ENCODE measurements around the gene TRIM32. TPM values are rescaled to one million over a fixed set of nuclear protein-coding genes. Genes with fewer than 3 reads are reported as not detected.

The TRIM32 gene
- total RNA-seq, 1 experiment from 2014 or later = 16.5 TPM

DNA sequence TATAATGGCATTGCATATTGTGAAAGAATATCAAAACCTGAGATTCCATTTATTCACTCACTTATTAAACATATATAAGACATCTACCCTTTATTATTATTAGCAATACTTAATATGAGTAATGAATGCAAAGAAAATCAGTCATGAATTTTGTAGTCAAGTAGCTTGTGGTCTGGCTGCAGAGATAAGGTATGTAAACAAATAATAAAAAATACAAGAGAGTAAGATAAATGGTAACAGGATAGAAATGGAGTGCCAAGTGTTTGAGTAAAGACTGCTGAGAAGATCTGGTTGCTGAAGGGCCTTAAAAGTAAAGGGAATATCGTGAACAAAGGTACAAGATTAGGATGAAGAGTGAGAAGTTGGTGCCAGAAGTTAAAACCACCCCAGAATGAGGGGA lies 18.4 kb downstream of the TRIM32 start:
- no peak for DNase-seq (ENCODE audit: low read depth)

GRCh38 chr9:116706310-116707290 lies 19.5 kb downstream of the TRIM32 start:
- DNase-seq (ENCODE audit: low read depth) = no peak

- no peak for DNase-seq (ENCODE audit: low read depth)
Measured at GRCh38 chr9:116712781-116713180, 25.7 kb downstream of the TRIM32 start.

DNA sequence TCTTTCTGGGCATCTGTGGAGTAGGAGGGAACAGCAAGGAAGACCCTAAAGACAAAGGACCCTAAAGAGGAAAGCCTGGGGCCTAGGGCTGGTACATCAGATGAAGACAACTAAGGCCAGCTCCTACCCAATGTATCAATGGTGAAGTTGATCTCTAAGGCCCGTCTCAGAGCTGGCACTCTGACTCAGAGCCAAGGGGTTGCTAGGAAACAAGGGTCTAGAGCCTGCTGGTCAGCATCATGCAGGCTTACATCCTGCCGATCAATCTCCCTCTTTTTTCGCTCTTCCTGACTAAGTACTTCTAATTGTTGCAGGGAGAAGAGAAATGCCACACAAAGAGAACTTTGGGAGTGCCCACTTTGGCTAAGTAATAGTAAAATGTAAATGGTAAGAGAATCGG lies 26.2 kb downstream of the TRIM32 start:
- DNase-seq (ENCODE audit: low read depth) = no peak

GRCh38 chr9:116715751-116716150 lies 28.6 kb downstream of the TRIM32 start:
- no peak for DNase-seq (ENCODE audit: low read depth)

DNA sequence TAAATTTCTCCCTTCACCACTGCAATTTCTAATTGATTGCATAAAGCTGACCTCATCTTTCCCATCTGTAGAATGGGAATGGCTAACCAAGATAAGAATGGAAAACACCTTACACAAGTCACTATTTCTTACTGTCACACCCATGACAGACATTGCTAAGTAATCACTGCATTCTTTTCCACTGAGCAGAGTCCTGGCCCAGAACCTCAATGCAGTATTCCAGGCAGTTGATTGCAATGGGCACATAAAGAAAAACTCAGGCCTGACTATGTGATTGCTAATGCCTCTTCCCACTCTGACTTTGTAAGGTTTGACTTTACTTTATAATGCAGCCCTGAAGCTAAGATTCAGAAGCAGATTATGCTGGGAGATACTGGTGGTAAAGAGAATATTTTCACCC lies 29.3 kb downstream of the TRIM32 start:
- no peak for DNase-seq (ENCODE audit: low read depth)

DNA sequence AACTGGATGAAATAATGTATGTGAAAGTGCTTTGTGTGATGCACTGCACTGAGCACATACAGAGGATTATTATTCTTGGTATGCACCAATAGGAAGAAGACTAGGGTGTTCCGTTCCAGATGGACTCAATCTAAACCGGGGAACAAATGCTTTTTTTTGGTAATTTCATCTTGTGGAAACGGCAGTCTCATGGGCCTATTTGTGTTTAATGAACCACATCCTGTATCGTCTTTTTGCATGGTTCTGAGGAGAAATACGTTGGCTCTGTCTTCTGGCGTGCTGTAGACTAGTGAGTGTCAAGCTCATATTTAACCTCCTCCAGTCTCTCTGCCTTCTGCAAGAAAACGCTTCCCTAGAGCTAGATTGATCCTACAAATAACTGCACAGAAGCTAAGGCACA lies 30.0 kb downstream of the TRIM32 start:
- peak; percentile 33 for DNase-seq (ENCODE audit: low read depth)

GRCh38 chr9:116718111-116718510 lies 31.0 kb downstream of the TRIM32 start:
- no peak for DNase-seq (ENCODE audit: low read depth)

- no peak for DNase-seq (ENCODE audit: low read depth)
Measured at GRCh38 chr9:116720111-116720510, 33.0 kb downstream of the TRIM32 start.

GRCh38 chr9:116721411-116721810 lies 34.3 kb downstream of the TRIM32 start:
- no peak for DNase-seq (ENCODE audit: low read depth)

- DNase-seq (ENCODE audit: low read depth) = no peak
Measured at GRCh38 chr9:116721944-116722343, 34.8 kb downstream of the TRIM32 start.

DNA sequence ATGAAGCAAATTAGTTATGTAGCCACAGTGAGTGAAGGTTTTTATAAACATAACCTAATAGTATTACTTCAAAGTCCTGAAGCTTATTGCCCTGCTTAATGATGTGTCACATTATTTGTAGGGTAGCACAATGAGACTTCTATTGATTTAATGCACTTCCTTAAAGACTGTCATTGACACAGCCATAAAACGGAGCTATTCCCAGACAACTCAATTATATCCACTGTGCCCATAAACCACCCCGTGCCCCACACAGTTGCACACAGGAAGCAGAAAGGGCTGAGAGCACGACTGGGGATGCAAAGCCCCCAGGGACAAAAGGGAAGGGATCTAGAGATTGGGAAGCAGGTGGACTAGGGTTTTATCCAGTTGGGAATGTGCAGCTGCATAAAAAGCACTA lies 37.0 kb downstream of the TRIM32 start:
- no peak for DNase-seq (ENCODE audit: low read depth)

- DNase-seq (ENCODE audit: low read depth) = no peak
Measured at GRCh38 chr9:116726602-116727001, 39.5 kb downstream of the TRIM32 start.

- no peak for DNase-seq (ENCODE audit: low read depth)
Measured at GRCh38 chr9:116733010-116733641, 46.0 kb downstream of the TRIM32 start.

DNA sequence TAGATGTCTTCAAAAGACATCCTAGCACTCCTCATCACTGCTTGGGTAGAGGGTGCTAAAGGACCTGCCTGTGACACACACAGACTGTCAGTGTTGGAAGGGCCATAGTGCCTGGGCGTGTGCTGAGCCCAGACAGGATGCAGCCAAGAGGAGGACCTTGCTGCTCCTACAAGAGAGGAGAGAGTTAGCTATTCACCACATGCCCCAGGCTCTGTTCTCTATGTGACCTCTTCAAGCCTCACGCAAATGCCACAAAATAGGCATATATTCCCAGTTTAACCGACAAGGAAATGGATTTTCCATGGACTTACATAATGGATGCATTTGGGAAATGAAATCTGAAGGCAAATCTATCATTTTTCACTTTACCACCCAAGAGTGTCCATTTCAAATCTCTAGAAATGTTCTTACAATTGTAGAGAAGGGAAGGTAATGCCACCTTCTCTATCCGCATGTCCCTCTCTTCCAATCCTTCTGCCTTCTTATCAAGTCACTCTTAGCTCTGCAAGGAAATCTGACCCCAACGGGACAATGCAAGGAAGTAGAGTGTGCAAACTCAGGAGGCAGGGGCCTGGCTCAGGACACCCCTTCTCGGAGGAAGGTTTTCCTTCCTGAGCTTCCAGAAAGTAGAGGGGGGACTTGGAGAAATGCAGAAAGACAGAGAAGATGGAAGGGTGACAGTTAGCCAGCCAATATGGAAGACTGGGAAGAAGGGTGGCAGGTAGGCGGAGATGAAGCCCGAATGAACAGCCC lies 49.5 kb downstream of the TRIM32 start:
- DNase-seq (ENCODE audit: low read depth) = peak; percentile 66

GRCh38 chr9:116737152-116737546 lies 50.0 kb downstream of the TRIM32 start:
- DNase-seq (ENCODE audit: low read depth) = peak; percentile 70

DNA sequence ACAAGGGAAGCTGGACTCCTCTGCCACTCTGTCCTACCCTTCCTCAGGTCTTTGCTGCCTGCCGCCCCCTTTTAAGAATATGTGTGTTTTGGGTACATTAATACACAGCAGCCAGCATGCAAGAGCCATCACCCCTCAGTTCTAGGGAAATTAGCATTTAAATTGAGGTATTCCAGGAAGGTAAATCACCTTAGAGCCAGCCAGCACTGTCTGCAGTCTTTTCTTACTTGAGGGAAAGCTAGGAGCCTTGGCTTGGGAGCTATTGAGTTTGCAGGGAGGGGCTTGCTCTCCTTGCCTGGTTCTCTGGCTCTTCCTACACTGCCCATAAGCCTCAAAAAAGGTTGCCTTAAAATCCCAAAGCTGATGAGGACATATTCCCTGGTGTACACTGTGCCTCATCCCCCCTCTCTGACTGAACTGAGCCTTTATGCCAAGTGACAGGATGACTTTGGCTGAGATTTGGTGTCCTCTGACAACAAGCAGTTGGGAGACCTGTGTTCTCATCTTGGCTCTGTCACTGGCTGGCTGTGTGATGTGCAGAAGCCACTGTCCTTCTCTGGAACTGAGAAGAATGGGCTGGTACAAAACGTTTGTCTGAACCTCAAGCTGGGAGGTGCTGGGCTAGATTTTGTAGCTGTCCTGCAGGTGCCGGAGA lies 54.1 kb downstream of the TRIM32 start:
- no peak for DNase-seq (ENCODE audit: low read depth)

GRCh38 chr9:116741742-116742141 lies 54.6 kb downstream of the TRIM32 start:
- no peak for DNase-seq (ENCODE audit: low read depth)

DNA sequence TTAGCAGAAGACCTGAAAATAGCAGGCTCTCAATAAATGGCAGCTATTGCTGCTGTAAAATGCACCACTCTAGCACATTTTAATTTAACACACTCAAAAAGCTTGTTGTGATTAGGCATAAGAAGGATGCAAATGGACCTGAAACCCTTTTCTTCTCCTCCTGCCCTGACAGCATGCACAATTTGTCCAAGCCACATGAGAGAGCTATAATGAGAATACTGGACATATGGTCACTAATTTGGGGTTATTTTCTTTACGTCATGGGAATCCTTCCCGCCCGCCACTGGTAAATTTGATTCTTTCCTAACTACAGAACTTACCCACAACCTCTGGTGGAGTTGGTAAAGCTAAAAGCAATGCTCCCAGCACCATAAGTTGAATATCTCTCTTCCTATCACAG lies 62.1 kb downstream of the TRIM32 start:
- DNase-seq (ENCODE audit: low read depth) = no peak

DNA sequence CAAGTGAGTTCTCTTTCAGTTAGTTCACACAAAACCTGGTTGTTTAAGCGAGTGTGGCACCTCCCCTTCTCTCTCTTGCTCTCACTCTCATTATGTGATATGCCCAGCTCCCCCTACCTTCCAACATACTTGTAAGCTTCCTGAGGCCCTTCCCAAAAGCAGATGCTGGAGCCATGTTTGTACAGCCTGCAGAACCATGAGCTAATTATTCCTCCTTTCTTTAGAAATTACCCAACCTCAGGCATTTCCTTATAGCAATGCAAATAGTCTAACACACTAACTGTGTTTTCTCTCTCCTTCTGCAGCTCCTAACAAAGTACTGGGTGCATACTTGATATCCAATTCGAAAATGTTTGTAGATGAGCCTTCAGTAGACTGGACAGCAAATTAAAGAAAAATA lies 62.7 kb downstream of the TRIM32 start:
- DNase-seq (ENCODE audit: low read depth) = no peak

- DNase-seq (ENCODE audit: low read depth) = no peak
Measured at GRCh38 chr9:116750510-116750909, 63.4 kb downstream of the TRIM32 start.
